Smooth muscle cell (in vitro differentiated cells): ENCODE results near the gene MYO16. TPM values are rescaled to one million over a fixed set of nuclear protein-coding genes. Genes with fewer than 3 reads are reported as not detected.

Experiments
- DNase-seq: peaks from one replicate; lab custom pipeline; 2025; ENCODE audit not compliant: unreplicated experiment; lab: John Stamatoyannopoulos, UW
- H2AFZ ChIP-seq: fragments of 200-600 bp; sonication (generic); 2 replicates; pipeline ENCODE4 v1.6.0; 2016; ENCODE audit warnings: antibody characterized with exemption, low read depth, mild to moderate bottlenecking
- H3F3A ChIP-seq: fragments of 200-600 bp; sonication (generic); 2 replicates; pipeline ENCODE4 v1.6.0; 2017; ENCODE audit warnings: antibody characterized with exemption, low read depth
- H3K27ac ChIP-seq: fragments of 200-600 bp; sonication (generic); 2 replicates; pipeline ENCODE4 v1.5.1; 2016; ENCODE audit warnings: low read depth, mild to moderate bottlenecking
- H3K27me3 ChIP-seq: fragments of 200-600 bp; sonication (generic); 2 replicates; pipeline ENCODE4 v1.6.1; 2016; ENCODE audit warnings: low read depth, mild to moderate bottlenecking
- H3K36me3 ChIP-seq: fragments of 200-600 bp; sonication (generic); 2 replicates; pipeline ENCODE4 v1.5.1; 2016; ENCODE audit warnings: low read depth
- H3K4me1 ChIP-seq: fragments of 200-600 bp; sonication (generic); 2 replicates; pipeline ENCODE4 v1.5.1; 2016; ENCODE audit warnings: low read depth
- H3K4me2 ChIP-seq: fragments of 200-600 bp; sonication (generic); 2 replicates; pipeline ENCODE4 v1.6.0; 2016; ENCODE audit warnings: mild to moderate bottlenecking
- H3K4me3 ChIP-seq: fragments of 200-600 bp; sonication (generic); 2 replicates; pipeline ENCODE4 v1.5.1; 2016; ENCODE audit warnings: mild to moderate bottlenecking
- H3K79me2 ChIP-seq: fragments of 200-600 bp; sonication (generic); 2 replicates; pipeline ENCODE4 v1.6.0; 2016; ENCODE audit warnings: low read depth, mild to moderate bottlenecking
- H3K9ac ChIP-seq: fragments of 200-600 bp; sonication (generic); 2 replicates; pipeline ENCODE4 v1.6.0; 2016; ENCODE audit warnings: low read depth
- H3K9me3 ChIP-seq: fragments of 200-600 bp; sonication (generic); replicated peaks from 2 replicates; pipeline ENCODE4 v1.5.1; 2016; ENCODE audit warnings: low read depth
- H4K20me1 ChIP-seq: fragments of 200-600 bp; sonication (generic); 2 replicates; pipeline ENCODE4 v1.6.0; 2016; ENCODE audit warnings: low read depth
- WGBS: methylation state at CpG from one replicate; pipeline ENCODE4 v1.1.7; 2016; ENCODE audit warnings: low lambda C conversion rate; 5-methylcytosine and 5-hydroxymethylcytosine counted together
- polyA plus RNA-seq: library from polyadenylated mRNA; unstranded; fragments of >200 nt; fragmentation: Nextera tagmentation; extraction: Ambion mirVana; gene quantifications from 2 replicates; pipeline ENCODE4 v1.2.1, GENCODE V29; 2016
- total RNA-seq: library from RNA; depleted of rRNA; stranded (reverse); fragments of >200 nt; gene quantifications from 2 replicates; pipeline ENCODE4 v1.2.3, GENCODE V29; 2014
- TF ChIP-seq, protein P1 (sequence below): fragments of 200-600 bp; sonication (generic); IDR thresholded peaks from 2 replicates; pipeline ENCODE4 v1.5.1; 2017; ENCODE audit warnings: borderline replicate concordance, mild to moderate bottlenecking, antibody characterized with exemption; ENCODE audit not compliant: insufficient read depth, poor library complexity, severe bottlenecking

The MYO16 gene
- total and polyA plus RNA-seq, 2 experiments from 2014 or later: not detected

DNA sequence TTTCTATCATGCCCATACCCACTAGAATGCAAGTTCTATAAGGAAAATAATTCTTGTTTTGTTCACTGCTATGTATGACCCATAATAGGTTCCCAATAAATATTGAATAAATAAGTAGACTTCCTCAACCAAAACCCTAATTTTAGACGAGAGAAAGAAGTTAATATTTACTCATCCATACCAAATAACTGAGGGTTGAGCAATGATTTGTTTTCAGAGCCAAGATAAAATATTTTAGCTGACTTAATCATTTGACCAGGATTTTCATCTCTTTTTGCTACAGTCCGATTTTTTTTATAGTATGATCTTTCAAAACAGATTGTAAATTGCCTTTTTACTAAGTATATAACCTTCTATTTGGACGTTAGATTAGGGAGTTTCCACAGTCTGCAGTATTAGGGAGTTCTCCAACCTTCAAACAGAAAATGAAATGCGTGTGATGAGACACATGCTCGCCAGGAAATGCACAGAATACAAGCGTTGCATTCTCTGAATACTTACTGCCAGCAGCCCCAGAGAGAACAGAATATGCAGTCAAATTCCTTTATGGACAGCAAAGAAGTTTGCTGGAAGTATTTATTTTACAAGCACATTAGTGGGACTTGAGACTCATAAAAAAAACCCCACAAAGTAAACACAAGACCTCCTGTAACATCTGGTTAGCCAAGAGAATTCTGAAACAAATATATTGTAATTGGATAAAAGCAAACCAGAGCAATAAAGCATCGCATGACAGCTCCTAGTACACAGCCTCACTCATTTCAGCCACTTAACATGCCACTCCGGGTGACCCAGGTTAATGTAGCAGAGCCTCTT, 230.0 kb downstream of the MYO16 start:
- 9% methylated on average over 8 of the region's 8 CpGs for WGBS
- Histone ChIP-seq H3K79me2 (no peaks in the 10 kb centered on the region), H2AFZ (peak overlapping the region; percentile 12), H3K4me3 (peak overlapping the region; percentile 15), H3K27me3 (no peaks in the 10 kb centered on the region), H3F3A (peaks cover 12% of the 10 kb centered on the region), H3K36me3 (no peaks in the 10 kb centered on the region), H3K9me3 (no peaks in the 10 kb centered on the region), H4K20me1 (no peaks in the 10 kb centered on the region), H3K27ac (peak overlapping the region; percentile 53), H3K4me1 (no peaks in the 10 kb centered on the region), H3K4me2 (peak overlapping the region; percentile 75), H3K9ac (no peak overlapping the region)
- no peak for DNase-seq
- TF ChIP-seq, protein P1, sequence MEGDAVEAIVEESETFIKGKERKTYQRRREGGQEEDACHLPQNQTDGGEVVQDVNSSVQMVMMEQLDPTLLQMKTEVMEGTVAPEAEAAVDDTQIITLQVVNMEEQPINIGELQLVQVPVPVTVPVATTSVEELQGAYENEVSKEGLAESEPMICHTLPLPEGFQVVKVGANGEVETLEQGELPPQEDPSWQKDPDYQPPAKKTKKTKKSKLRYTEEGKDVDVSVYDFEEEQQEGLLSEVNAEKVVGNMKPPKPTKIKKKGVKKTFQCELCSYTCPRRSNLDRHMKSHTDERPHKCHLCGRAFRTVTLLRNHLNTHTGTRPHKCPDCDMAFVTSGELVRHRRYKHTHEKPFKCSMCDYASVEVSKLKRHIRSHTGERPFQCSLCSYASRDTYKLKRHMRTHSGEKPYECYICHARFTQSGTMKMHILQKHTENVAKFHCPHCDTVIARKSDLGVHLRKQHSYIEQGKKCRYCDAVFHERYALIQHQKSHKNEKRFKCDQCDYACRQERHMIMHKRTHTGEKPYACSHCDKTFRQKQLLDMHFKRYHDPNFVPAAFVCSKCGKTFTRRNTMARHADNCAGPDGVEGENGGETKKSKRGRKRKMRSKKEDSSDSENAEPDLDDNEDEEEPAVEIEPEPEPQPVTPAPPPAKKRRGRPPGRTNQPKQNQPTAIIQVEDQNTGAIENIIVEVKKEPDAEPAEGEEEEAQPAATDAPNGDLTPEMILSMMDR: no peak

GRCh38 chr13:108860418-108860817, 231.0 kb downstream of the MYO16 start:
- no peaks in the 10 kb centered on the region for H3K79me2 ChIP-seq
- no peaks in the 10 kb centered on the region for H4K20me1 ChIP-seq
- H3K36me3 ChIP-seq: no peaks in the 10 kb centered on the region
- H3K9me3 ChIP-seq: no peaks in the 10 kb centered on the region
- no peak overlapping the region for H2AFZ ChIP-seq
- TF ChIP-seq, protein P1: no peak
- no peak for DNase-seq
- H3K4me1 ChIP-seq: no peaks in the 10 kb centered on the region
- no peak overlapping the region for H3K9ac ChIP-seq
- H3K4me2 ChIP-seq: peak overlapping the region; percentile 75
- H3F3A ChIP-seq: peaks cover 12% of the 10 kb centered on the region
- no peak overlapping the region for H3K4me3 ChIP-seq
- no peak overlapping the region for H3K27ac ChIP-seq
- no peaks in the 10 kb centered on the region for H3K27me3 ChIP-seq
- WGBS: 79% methylated on average over 3 of the region's 3 CpGs

DNA sequence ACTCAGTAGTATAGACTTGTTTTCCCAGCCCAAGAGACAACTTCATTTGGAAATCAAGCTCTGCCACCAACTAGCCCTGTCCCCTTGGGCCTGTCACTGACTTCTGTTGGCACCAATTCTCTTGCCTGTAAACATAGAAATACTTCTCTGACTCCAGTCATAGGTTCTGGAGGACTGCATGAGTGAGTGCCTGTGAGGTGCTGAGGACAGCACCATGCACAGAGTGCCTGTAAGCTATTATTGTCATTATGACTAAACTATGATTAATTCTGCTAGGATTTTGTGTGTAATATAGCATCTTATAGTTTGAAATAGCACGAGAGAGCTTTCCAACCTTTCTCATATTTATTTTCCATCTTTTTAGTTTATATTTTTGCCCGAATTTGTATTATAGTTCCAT, 247.9 kb downstream of the MYO16 start:
- H3K4me1 ChIP-seq: no peaks in the 10 kb centered on the region

More for the DNA sequence above, 247.9 kb downstream of the MYO16 start:
- no peaks in the 10 kb centered on the region for H3K27me3 ChIP-seq
- DNase-seq: no peak
- H4K20me1 ChIP-seq: no peaks in the 10 kb centered on the region
- TF ChIP-seq, protein P1: no peak
- H3K4me3 ChIP-seq: no peak overlapping the region
- no peak overlapping the region for H2AFZ ChIP-seq
- H3K79me2 ChIP-seq: no peaks in the 10 kb centered on the region
- no peaks in the 10 kb centered on the region for H3K36me3 ChIP-seq
- H3K9me3 ChIP-seq: no peaks in the 10 kb centered on the region
- WGBS: 69% methylated on average over 2 of the region's 2 CpGs
- no peaks in the 10 kb centered on the region for H3F3A ChIP-seq
- H3K9ac ChIP-seq: no peak overlapping the region
- H3K27ac ChIP-seq: no peak overlapping the region
- no peak overlapping the region for H3K4me2 ChIP-seq
